KOPT-K1 (cell line): ENCODE results near the gene ICA1.
A peak's percentile ranks its signal among the peaks of the same experiment; 100 is the strongest.

ENCODE experiments used
- H3K27ac ChIP-seq: fragments of 200-600 bp; sonication (generic); 2 replicates; pipeline ENCODE4 v1.5.1; 2016; ENCODE audit warnings: antibody characterized with exemption, mild to moderate bottlenecking, low read depth, low read length; ENCODE audit not compliant: poor library complexity, severe bottlenecking
- H3K36me3 ChIP-seq: fragments of 200-600 bp; sonication (generic); 2 replicates; pipeline ENCODE4 v1.5.1; 2017; ENCODE audit warnings: antibody characterized with exemption, mild to moderate bottlenecking, low read length, moderate library complexity; ENCODE audit not compliant: insufficient read depth
- H3K9me3 ChIP-seq: fragments of 200-600 bp; sonication (generic); 2 replicates; pipeline ENCODE4 v1.5.1; 2017; ENCODE audit warnings: antibody characterized with exemption, low read length, mild to moderate bottlenecking; ENCODE audit not compliant: insufficient read depth, poor library complexity, severe bottlenecking

The ICA1 gene

DNA sequence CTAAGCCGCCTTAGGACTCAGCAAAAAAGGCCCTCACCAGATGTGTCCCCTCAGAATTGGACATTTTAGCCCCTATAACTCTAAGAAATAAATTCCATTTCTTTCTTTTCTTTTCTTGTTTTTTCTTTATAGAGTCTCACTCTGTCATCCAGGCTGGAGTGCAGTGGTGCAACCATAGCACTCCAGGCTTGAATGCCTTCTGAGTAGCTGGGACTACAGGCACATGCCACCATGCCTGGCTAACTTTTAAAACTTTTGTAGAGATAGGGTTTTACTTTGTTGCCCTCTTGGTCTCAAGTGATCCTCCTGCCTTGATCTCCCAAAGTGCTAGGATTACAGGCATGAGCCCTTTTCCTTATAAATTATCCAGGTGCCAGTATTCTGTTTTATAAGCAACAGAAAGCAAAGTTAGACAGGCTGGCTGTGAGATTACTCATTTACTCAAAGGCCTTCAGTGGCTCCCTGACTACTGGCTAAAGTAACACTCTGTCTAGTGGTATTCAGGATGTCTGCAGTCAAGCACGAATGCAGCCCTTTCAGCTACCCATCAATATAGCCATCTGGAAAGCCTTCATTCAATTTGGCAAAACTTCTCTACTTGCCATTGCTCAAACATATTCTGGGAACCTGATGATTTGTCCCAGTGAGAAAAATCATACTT is 128.6 kb downstream of the ICA1 start:
- no peaks in the 10 kb centered on the region for H3K9me3 ChIP-seq
- peak overlapping the region; percentile 66 for H3K27ac ChIP-seq

DNA sequence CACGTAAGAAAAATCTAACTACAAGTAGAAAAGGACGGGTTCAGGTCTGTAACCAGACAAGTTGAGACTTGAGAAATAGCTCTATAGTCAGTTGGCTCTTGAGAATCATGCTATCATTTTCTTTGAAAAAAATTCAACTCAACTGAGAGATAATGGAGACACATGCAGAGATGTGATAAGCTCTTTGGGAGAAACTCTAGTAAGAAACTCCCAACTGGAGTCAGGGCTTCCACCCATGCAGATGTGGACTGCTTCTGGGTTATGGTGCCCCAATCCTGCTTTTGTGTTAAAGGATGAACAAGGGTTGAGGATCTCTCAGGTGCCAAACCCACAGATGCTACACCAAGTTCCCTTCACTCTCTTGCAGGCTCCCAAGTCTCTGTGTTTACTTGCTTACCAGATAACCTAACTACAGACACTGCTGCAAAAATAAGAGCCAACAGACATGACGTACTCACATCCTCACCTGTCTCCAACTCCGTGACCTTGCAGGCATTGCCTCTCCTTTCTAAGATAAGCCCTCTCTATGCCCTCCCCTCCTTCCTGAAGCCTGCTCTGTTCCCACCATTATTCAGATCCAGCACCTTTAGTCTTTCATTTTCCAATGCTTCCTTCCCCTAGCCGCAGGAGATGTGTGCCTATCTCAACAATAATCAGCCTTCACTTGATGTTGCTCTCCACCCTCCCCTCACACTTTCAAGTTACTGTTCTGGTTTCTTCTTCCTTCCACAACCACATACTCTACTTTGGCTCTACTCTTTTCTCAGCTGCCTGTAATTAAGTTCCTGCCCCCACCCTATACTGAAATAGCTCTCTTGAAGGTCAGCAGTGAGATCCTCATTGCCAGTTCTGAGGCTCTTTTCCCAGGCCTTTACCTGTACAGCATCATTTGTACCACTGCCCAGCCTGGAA is 130.0 kb downstream of the ICA1 start:
- H3K36me3 ChIP-seq: no peaks in the 10 kb centered on the region
- H3K9me3 ChIP-seq: no peaks in the 10 kb centered on the region
- peak overlapping the region; percentile 66 for H3K27ac ChIP-seq

More for the DNA sequence above, 128.6 kb downstream of the ICA1 start:
- no peaks in the 10 kb centered on the region for H3K36me3 ChIP-seq

DNA sequence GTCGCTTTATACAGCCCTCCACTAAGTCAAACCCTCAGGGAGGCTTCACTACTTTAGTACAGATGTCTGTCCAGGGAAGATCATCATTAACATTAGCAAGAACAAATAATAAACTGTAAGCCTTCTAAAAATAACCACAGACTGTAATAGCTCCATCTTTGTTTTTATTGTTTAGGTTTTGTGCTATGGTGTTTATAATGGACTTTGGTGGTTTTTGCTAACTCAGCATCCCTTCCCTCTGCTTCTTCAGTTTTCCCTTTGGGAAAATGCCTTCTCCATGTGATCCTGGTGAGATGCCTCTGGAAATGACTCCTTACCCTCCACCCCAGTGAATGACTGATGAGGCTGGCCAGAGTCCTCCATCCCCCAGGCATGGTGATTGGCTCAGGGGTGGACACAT is 131.3 kb downstream of the ICA1 start:
- Histone ChIP-seq H3K27ac (peak overlapping the region; percentile 66), H3K9me3 (no peaks in the 10 kb centered on the region), H3K36me3 (no peaks in the 10 kb centered on the region)

DNA sequence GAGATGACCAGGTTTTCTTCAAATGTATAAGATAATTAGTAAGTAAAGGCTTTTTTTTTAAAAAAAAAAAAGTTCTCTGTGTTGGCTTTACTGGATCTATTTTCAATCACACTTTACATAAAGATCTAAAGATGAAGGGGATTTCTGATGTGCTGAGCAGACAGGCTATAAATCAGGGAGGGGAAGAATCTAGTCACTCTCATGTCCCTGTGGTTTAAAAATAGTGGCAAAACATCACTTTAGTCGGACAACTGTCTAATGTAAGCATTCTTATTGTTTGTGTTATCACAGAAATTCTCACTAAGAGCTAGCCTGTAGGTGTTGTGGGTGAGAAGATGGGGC is 132.7 kb downstream of the ICA1 start:
- H3K36me3 ChIP-seq: no peaks in the 10 kb centered on the region
- peak overlapping the region; percentile 66 for H3K27ac ChIP-seq
- no peaks in the 10 kb centered on the region for H3K9me3 ChIP-seq

DNA sequence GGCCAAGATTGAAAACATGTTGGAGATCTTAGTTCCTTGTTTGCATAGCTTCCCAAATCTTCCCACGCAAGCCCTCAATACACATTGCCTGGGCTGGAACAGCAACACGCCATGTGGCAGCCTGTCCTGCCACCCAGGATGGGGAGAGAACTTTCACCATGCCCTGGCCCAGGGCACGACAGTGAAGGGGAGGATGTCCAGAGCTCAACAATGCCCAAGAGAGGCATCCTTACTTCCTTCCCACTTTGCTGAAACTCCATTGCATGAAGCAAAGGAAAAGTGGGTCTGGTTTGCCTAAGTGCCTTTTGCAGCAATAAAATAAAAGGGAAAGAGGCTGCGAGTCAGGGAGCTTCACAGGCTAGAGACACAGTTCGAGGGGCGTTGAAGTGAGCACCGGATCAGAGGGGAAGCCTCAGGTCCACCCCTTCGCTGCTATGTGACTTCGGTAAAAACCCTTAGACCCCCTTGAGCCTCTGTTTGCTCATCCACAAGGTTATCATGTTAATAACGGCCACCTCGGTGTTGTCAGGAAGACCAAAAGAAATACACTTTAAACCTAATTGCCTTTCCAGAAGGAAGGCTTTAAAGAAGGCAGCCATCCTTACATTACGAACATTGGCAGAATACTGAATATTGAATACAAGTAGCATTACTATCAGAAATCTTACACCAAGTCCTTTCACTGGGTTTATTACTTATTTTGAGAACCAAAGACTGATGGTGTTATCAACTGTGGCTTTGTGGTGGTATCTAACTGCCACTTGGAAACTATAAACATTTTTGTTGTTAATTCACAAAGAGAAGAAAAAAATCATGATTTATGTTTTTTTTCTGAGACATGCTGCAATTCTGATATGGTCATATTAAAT is 133.3 kb downstream of the ICA1 start:
- Histone ChIP-seq H3K27ac (peak overlapping the region; percentile 66), H3K9me3 (no peaks in the 10 kb centered on the region), H3K36me3 (no peaks in the 10 kb centered on the region)

DNA sequence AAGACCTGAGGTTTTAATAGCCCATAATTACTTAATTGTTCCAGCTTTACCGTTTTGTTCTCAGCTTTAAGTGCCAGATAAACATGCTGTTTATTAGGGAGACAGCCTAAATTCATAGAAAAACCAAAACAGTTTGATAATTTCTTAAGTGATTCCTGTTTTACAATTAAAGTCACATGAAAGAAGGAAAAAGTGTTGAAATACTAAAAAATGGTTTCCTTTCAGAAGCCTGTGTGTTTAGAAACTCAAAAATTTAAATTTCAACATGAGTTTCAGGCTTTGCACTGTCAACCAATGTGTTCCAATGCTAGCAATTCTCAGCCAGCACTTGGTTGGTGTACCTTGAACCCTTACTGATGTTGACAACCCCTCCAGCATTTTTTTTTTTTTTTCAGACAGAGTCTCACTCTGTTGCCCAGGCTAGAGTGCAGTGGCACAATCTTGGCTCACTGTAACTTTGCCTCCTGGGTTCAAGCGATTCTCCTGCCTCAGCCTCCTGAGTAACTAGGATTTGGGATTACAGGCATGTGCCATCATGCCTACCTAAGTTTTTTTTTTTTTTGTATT is 135.3 kb downstream of the ICA1 start:
- no peaks in the 10 kb centered on the region for H3K36me3 ChIP-seq
- H3K27ac ChIP-seq: peak overlapping the region; percentile 83
- H3K9me3 ChIP-seq: no peaks in the 10 kb centered on the region

DNA sequence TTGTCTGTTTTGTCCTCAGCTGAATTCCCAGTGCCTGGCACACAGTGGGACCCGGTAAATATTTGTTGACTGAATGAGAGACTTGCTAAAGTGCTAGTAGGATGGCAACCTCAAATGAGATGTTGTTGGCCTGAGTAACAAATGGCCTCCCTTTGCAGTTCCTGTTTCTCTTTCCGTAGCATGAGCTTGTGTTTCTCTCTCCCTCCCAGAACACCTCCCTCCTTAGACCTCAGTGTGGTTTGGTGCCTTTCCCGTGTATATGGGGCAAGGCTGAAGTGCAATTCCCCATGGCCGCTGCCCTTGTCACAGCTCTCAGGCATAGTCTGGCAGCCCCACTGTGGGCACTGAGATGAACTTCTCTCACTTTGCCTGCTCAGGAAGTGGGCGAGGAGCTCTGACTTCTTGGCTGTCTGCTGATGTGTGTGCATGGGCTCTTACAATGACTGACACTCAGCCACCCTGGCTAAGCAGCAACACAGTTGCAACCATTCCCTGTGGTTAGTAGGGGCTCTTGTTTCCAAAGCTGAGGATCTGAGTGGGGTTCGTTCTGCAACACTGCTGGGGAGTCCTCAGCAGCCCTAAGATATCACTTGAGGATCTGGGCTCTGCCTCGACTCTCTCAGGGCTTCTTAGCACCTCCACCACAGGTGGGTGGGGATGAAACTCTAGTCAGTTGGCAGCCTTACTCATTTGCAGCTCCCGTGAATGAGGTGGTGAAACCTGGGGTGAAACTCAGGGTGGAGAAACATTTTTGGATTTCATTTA is 136.1 kb downstream of the ICA1 start:
- Histone ChIP-seq H3K36me3 (no peaks in the 10 kb centered on the region), H3K9me3 (no peaks in the 10 kb centered on the region), H3K27ac (peak overlapping the region; percentile 83)

DNA sequence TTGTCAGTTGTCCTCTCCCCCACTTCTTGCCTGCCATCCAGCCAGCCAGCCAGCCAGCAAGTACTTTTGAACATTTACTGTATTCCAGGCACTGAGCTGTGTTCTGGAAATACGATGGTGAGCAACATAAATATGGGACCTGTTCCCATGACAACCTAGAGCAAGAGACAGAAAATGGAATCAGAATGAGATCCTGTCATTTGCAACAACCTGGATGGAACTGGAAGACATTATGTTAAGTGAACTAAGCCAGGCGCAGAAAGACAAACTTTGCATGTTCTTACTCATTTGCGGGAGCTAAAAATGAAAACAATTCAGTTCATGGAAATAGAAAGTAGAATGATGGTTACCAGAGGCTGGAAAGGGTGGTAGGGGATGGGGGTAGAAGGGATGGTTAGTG is 140.7 kb downstream of the ICA1 start:
- H3K36me3 ChIP-seq: no peaks in the 10 kb centered on the region
- no peaks in the 10 kb centered on the region for H3K9me3 ChIP-seq
- H3K27ac ChIP-seq: no peak overlapping the region

DNA sequence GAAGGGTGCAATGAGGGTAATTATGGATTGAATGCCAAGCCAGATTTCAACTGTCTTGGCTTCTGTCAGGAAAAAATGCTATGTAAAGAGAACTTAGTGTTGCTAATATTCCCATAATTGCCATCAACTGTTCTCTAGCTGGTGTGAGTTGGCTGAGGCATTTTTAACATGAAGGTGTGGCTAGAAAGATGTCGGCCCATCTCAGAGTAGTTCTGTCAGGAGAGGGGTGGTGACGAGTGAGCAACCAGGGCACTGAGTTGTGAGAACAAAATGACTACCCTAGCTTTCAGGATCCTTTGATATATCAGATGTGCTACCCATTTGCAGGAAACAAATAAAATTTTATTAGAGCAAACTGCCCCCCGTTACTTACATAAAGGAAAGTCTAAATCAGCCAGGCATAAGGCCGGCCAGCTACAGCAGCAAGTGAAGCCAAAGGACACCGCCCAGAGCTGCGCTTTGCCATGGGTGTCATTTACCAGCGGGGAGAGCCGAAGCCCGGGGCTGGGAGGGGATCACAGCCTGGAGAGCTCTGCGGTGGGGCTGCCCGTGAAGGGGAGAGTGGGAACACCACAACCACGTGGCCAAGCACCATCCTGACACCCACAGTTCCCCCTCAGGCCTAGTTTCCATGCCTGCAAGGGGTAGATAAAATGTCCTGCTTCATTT is 141.4 kb downstream of the ICA1 start:
- Histone ChIP-seq H3K27ac (no peak overlapping the region), H3K36me3 (no peaks in the 10 kb centered on the region), H3K9me3 (no peaks in the 10 kb centered on the region)

DNA sequence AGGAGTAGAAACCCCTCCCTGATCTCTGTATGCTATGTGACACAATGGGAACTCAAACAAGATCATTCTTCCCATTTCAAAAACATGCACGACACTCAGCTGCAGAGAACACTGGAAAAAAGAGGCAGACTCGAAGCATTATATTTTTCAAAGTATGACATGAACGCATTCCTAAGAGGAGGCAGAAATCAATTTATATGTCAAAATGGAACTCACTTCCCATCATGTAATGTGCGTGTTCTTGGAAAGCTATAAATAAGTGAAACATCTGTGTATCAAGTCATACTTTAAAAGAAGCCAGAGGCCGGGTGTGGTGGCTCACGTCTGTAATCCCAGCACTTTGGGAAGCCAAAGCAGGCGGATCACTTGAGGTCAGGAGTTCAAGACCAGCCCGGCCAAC is 142.7 kb downstream of the ICA1 start:
- H3K27ac ChIP-seq: no peak overlapping the region
- H3K36me3 ChIP-seq: no peaks in the 10 kb centered on the region
- peaks cover 7% of the 10 kb centered on the region for H3K9me3 ChIP-seq

DNA sequence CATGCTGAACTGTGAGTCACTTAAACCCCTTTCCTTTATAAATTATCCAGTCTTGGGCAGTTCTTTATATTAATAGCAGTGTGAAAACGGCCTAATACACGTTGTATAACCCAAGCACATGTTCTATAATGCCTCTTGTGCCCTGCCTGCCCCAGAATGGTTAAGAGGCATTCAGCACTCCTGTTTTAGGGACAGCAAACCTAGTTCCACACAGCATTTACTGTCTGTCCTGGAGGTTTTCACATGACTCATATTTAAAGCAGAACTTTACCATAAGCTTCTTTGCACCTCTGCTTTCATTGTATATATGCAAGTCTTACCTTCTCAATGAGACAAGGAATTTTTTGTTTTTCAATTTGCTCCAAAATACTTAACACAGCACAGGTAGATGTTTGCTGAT is 144.8 kb downstream of the ICA1 start:
- no peak overlapping the region for H3K27ac ChIP-seq
- peaks cover 25% of the 10 kb centered on the region for H3K9me3 ChIP-seq
- no peaks in the 10 kb centered on the region for H3K36me3 ChIP-seq

DNA sequence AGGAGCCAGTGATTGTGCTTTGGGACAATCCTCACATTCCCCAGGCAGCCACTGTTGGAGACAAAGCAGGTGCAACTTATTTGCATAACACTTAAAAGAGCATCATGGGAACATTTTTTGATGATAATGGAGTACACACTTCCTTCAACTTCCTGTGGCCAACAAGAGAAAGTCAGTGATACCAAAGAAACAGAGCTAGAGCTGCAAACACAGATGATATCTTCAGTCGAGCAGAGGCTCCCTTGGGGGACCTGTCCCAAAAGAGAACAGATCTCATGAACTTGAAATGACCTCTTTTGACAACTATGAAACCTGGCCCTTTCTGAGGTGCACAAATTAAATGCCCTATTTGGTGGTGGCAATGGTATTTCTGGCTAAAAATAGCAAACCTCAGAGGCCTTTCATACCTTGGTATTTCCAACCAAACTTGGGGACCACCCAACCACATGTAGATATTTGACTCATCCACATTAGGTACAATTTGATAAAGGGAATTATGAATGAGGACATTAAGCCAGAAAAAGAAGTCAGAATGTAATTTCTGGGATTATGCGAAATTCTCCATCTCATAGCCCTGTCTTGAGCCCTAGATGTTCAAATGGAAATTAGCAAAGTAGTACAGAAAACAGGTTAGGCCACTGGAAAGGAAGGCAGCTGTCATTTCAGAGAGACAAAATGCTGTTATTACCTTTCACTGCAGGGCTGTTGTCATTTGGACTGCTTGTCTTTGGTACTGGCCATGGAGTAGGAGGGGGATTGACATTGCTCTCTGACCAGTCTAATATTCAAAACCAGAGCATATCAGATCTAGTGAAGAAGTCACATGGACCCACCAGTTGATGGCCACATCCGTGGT is 146.2 kb downstream of the ICA1 start:
- H3K27ac ChIP-seq: peak overlapping the region; percentile 44
- H3K9me3 ChIP-seq: peaks cover 30% of the 10 kb centered on the region
- no peaks in the 10 kb centered on the region for H3K36me3 ChIP-seq

DNA sequence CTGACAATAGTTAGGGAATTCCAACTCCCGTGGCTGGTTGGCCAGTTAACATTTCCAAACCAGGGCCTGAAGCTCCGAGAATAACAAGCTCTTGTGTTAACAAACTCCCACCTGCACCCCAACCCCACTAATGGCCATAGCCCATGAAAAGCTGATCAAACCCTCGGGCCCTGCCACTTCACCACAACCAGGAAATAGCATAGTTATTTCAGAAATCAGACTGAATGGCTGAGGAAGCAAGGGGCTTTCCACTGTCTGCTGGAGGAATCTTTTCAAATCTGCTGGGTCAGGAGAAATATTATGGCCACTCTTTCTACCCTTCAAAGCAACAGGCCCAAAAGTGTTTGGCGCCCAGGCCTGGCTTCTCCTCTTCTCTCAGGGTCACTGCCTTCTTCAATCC is 147.8 kb downstream of the ICA1 start:
- H3K27ac ChIP-seq: no peak overlapping the region

More for the DNA sequence above, 147.8 kb downstream of the ICA1 start:
- peaks cover 30% of the 10 kb centered on the region for H3K9me3 ChIP-seq
- H3K36me3 ChIP-seq: no peaks in the 10 kb centered on the region
